Mammary microvascular endothelial cell (primary cell): ENCODE results near the gene CARD18. TPM values are rescaled to one million over a fixed set of nuclear protein-coding genes. Genes with fewer than 3 reads are reported as not detected.

Experiments used
- total RNA-seq: library from RNA; depleted of rRNA; stranded (reverse); fragments of >200 nt; gene quantifications from 2 replicates; pipeline ENCODE4 v1.2.3, GENCODE V29; 2015

Gene CARD18
- not detected in 2 replicates for total RNA-seq

GRCh38 chr11:105139669-105140068 is at the start of gene CARD18:
TSS of gene CARD18 (minus strand) at chr11:105139769. CDS start at chr11:105139726, 43 bp downstream.

Other genes starting within 250 kb of the CARD18 start
- gene CASP12, start 241.3 kb downstream of the CARD18 start, total RNA-seq, result 0.53 and 0.64 TPM in 2 replicates
- 205 and 223 TPM in 2 replicates for gene CASP4, start 171.2 kb downstream of the CARD18 start, total RNA-seq
- not detected in 2 replicates for gene CASP5, start 116.6 kb downstream of the CARD18 start, total RNA-seq
- gene CASP1, start 104.6 kb downstream of the CARD18 start, total RNA-seq, result 29.9 and 36.4 TPM in 2 replicates
- gene CARD16, start 94.4 kb downstream of the CARD18 start, total RNA-seq, result 171 and 181 TPM in 2 replicates